ENCODE measurements around the gene ZKSCAN4.

GRCh38 chr6:28252009-28252975, at the start of gene ZKSCAN4:
- TF ChIP-seq GATA2 (IDR thresholded peaks at IDR 0.05; ENCODE audit: low read depth, low read length): no peak
- no peak for TF ChIP-seq GATA3 (IDR thresholded peaks at IDR 0.05; ENCODE audit: low read depth, low read length)

Data from SH-SY5Y (cell line).